Erythroblast (primary cell): ENCODE results near the gene ESYT2.

Experiments
- GATA1 ChIP-seq: IDR thresholded peaks from 2 replicates; pipeline ENCODE4 v1.6.1; 2011; ENCODE audit warnings: low read depth, mild to moderate bottlenecking, control low read depth, low read length, moderate library complexity
- POLR2A ChIP-seq: IDR thresholded peaks from 2 replicates; pipeline ENCODE4 v1.6.1; 2011; ENCODE audit warnings: mild to moderate bottlenecking, low read length

GRCh38 chr7:158843771-158844170 lies 14.5 kb upstream of the ESYT2 start:
- no peak for TF ChIP-seq POLR2A
- TF ChIP-seq GATA1: no peak
